Middle frontal gyrus (tissue), 1 donor: ENCODE results near the gene TMEM33.
A peak's percentile ranks its signal among the peaks of the same experiment; 100 is the strongest.

Experiments used
- DNase-seq: peaks from one replicate; pipeline ENCODE4 v3.0.0-alpha.2; 2015; ENCODE audit warnings: low spot score; ENCODE audit errors: extremely low spot score

The TMEM33 gene

DNA sequence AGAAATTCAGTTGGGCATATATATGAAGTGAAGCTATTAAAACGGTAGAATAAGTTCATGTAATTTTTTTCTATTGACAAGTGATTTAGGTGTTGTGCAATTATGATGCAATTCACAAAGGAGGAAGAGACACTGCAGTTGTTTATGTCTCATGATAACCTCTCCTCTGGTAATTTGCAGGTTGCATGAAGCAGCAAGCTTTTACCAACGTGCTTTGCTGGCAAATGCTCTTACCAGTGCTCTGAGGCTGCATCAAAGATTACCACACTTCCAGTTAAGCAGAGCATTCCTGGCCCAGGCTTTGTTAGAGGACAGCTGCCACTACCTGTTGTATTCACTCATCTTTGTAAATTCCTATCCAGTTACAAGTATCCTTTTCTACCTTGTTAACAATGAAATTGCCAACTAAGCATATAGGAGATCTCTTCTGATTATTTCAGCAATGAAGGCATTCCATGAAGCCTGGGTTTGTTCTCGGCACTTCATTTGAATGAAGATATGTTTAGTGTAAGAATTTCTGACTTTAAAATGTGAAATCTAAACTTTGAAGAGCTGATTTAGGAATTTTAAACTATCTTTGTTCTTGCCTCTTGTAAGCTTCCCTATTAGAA lies 3.9 kb downstream of the TMEM33 start:
- no peak for DNase-seq

DNA sequence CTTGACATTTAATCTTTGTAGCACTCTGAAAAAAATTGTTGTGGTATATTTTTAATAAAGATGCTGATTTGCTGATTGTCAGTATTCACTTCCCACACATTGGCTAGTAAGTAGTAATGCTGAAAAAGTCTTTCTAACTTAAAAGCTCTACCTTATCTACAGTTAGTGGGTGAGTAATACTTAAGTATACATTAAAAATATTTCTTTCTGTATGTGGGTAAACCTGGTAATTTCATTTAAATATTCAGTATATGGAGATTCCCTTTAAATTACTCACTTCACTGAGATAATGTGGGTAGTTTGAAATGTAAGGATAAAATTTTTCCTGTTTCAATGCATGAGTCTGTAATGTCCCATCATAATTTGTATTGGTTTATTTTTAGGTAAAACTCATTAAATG lies 5.6 kb downstream of the TMEM33 start:
- DNase-seq = no peak

DNA sequence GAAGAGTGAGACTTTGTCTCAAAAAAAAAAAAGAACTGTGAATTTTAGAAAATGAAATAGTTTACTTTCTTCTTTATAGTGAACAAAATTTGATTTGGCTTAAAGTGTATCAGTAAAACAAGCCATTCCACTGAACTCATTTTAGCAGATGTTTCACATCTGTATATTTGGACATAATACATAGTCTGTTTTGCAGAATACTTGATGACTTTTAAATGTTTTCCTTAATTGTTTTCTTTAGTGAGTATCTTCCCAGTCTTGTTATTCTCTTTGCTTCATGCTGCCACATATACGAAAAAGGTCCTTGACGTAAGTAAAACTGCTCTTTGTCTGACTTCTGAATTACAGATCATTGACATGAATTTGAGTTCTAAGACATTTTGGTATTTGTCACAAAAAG lies 8.3 kb downstream of the TMEM33 start:
- no peak for DNase-seq

DNA sequence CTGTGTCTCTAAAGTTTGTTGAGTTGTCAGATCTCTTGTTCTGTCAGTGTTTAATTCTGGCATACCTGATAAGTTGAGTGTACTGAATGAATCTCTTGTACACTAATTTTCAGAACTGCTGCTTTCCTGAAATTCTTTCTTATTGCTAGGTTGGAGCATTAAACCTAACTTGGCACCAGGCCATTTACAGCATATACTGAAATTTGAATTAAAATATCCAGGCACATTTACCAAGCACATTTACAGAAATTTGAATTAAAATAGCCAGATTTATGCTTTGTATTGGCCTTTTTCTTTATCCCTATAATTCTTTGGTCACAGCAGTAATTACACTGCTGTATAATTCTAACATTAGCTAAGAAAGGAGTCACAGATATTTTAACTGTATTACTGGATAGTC lies 8.9 kb downstream of the TMEM33 start:
- DNase-seq = no peak

DNA sequence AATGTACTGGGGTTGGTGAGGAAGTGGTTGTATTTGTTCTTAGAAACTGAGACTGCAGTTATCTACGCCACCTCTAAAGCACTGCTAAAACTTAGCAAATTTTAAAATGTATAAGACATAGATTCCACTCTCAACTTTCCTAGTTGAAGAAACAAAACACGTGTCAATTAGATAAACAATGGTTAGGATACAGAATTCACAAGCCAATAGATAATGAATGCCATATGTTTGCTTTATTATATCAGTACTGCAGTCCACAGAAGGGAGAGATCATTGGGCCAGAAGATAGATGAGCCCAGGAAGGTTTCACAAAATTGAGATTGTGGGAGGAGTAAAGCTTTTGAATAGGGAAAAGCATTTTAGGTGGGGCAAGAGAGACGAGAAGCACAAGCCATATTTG lies 14.3 kb downstream of the TMEM33 start:
- no peak for DNase-seq

DNA sequence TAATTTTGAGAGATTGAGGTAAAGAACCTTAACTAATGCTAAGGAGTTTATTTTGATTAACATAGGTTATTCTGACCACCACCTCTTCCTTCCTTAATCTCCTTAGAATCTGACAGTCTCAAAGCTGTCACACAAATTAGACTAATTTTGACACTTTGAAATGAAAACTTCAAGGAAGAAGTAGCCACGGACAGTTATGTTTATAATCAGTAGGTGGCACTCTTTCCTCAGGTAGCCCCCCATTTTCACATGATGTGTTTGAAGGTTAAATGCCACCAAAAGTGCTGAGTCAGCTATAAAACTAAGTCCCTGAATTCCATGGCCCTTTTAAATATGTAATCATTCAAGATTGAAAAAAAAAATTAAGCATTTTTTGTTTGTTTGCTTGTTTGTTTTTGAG lies 22.4 kb downstream of the TMEM33 start:
- DNase-seq = no peak

DNA sequence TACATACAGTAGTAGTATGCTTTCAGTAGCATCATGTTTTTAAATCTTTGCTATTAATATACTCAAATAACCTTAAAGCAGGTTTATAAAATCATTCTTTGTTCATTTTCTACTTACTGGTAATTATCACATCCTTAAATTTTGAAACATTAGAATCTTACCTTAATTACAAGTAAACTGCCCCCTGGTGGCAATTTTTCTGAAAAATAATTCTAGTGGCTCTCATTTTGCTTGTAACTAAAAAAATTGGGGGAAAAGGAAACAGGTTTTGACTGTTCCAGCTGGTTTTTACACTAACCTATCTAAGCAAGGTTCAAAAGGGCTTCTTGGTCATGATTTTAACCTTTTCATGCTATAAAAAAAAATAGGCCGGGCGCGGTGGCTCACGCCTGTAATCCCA lies 27.9 kb downstream of the TMEM33 start:
- no peak for DNase-seq

DNA sequence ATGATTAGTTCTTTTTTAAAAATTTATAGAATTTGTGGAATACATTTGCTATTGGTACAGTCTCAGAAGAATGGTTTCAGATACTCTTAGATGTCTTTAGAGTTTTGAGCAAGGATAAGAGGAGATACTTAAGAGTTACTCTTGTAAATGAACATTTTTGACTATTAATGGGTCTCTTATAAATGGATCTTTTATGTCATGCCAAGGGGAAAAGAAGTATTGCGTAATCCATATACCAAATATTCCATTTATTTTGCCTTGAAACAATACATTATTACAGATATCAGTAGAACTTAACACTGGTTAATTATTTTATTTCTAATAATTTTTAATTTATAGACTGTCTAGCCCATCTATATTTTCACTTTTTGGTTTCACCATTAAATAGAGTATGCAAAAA lies 29.2 kb downstream of the TMEM33 start:
- no peak for DNase-seq

DNA sequence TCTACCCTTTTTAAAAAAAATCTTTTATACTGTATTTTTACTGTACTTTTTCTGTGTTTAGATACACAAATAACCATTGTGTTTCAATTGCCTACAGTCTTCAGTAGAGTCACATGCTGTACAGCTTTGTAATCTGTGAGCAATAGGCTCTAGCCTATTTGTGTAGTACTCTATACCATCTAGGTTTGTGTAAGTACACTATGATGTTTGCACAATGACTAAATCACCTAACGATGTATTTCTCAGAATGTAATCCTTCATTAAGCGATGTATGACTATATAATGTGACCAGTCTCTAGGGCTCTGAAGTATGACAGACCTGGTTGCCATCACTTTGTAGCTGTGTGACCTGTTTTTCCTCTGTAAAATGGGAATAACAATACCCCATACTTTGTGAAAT lies 32.2 kb downstream of the TMEM33 start:
- no peak for DNase-seq

DNA sequence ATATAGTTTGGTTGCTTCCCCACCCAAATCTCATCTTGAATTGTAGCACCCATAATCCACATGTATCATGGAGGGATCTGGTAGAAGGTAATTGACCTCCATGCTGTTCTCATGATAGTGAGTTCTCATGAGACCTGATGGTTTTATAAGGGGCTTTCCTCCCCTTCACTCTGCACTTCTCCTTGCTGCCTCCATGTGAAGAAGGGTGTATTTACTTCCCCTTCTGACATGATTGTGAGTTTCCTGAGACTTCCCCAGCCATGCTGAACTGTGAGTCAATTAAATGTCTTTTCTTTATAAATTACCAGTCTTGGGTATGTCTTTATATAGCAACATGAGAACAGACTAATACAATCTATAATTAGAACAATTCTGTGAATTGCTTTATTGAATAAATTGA lies 34.4 kb downstream of the TMEM33 start:
- no peak for DNase-seq

DNA sequence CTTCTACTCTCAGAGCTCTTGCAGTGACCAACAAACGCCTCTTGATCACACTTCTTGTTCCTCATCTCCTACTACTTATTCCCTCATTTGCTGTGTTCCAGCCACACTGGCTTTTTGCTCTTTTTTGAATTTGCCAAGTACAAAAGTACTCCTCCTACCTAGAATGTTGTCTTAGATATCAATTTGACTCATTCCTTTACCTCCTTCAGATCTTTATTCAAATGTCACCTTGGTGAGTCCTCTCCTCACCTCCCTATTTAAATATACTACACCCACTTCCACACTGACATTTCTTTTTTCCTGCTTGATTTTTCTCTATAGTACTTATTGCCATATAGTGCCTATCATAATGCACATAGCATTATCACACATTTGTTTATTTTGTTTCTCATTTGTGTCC lies 40.1 kb downstream of the TMEM33 start:
- no peak for DNase-seq

DNA sequence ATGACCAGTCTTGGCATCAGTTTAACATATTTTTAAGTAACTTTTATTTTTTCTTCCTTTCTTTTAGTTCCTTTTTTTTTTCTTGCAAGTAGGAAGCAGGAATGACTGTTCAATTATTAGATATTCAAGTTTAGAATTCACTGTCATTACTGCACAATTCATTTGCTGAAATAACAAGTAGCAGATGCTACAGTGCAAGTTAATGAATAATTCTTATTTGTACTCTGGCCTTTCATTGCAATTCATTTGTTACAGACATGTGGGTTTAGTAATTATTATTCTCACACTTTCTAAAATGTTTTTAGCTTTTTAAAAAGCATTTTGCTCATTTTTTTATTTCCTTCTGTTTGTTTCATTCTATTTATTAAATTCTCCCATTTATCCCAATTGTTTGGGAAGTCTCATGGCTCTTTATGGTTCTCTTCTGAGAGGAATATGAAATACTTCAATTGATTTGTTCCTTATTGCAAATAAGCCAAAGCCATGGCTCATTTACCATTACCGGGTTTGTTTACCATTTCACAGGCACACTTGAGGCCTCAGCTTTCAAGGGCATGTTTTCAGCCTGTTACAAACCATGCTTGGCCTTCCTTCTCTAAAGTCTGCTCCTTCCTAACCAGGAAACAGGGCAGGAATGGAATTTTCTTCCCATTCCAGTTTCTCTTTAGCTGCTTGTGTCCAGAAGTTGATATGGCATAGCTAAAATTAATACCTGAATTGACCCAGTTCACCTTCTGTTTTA lies 41.7 kb downstream of the TMEM33 start:
- DNase-seq = no peak

DNA sequence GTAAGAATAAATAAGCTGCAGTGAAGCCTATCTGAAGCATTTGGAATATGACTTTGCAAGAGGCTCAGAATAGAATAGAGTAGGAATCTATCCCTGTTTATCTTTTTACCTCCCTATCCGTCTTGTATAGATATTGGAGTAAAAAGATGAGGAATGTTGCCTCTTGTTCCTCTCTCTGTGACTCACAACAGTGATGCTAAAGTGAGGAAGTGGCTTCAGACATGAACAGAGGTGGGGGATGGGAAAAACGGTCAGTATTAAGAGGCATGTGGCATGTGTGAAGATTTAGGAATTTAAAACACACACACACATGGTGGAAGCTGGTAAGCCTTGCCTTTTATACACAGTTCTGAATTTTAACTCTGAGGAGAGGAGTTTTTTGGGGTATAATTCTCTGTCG lies 42.5 kb downstream of the TMEM33 start:
- DNase-seq = no peak

DNA sequence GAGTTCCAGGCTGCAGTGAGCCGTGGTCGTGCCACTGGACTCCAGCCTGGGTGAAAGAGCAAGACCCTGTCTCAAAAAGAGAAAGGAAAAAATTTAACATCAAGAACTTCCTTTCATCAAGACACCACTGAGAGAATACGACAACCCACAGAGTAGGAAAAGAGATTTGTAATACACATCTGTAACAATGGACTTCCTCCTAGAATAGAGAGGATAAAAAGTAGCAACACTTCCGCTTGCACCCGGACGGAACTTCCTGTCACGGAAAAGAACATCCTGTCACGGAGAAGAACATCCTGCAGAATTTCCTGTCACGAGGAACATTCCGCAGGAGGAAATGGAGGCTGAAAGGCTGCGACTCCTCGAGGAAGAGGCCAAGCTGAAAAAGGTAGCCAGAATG lies 46.2 kb downstream of the TMEM33 start, which contains the start of gene DCAF4L1:
Gene DCAF4L1 (plus strand): TSS at position 301 of the 400 bp plus-strand sequence. CDS start 37 bp downstream, at position 338.
- DNase-seq = no peak

DNA sequence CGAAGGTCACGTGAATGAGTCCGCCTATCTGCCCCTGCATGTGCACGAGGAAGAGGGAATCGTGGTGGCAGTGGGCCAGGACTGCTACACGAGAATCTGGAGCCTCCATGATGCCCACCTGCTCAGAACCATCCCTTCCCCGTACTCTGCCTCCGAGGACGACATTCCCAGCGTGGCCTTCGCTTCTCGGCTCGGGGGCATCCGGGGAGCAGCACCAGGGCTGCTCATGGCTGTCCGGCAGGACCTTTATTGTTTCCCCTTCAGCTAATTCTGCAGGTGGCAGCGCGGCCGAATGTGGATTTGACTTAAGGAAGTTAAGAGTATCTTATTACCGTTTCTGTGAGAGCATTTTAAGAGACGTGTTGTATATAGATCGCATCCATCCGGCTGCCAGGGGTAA lies 47.5 kb downstream of the TMEM33 start:
- no peak for DNase-seq

DNA sequence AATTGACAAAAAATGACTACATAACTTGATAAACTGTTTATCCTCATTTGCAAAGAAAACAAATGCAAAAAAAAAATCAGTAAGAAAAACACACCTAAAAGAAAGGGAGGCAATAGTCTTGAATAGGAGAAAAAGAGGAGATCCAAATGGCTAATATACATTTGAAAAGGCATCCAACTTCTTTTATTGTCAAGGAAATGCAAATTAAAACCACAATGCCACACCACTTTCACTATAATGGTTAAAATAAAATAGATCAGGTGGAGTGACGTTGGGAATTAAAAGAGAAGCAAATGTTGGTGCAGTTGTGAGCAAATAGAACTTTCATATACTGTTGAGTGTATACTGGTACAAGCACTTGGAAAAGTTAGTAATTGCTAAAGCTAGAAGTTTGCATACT lies 49.9 kb downstream of the TMEM33 start:
- no peak for DNase-seq

DNA sequence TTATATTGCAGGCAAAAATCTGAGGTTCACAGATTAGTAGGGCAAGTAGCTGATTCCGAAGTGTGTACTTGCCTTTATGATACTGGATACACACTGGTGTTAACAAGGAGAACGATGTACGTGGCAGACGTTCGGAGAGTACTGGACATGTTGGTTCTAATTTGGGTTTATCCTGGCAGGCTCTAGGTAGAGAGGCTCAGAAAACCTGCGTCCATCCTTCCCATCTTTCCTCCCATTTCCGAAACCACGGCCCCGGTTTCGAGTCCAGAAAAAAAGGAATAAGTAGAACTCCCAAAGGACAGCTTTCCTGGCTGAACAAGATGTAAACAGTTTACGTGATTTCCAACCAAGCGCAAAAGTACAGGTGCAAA lies 54.8 kb downstream of the TMEM33 start:
- no peak for DNase-seq

DNA sequence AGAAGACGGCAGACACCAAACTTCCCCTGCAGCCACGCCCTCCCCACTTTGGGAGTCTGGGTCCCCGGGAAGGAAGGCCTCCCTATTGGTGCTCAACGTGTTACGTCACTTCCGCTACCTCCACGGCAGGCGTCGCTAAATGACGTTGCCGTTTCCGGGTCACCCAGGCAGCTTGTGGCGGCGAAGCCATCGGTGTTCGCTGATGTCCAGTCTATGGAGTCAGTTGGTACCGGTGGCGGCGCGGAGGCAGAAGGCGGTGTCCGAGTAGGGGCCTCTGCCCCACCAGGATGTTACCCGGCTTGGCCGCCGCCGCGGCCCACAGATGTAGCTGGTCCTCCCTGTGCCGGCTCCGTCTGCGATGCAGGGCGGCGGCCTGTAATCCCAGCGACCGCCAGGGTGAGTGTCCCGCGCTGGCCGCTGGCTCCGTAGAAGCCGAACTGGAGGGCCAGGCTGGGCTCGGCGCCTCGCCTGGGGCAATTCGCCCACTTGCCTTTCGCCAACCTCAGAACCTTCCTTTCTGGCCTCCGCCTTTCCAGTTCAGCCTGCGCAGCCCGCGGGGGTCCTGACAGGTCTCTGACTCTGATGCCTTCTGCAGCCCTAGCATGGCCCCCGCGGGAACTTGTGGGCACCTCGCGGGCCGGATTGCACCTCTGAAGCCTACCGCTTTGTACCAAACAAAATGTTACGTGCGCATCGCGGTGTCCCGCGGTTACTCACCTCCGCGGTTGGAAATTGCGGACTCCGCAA lies 55.3 kb downstream of the TMEM33 start, which contains the start of gene SLC30A9:
Gene SLC30A9 (plus strand): TSS at position 166 of the 747 bp plus-strand sequence. CDS start 122 bp downstream, at position 288.
- DNase-seq = peak; percentile 96

DNA sequence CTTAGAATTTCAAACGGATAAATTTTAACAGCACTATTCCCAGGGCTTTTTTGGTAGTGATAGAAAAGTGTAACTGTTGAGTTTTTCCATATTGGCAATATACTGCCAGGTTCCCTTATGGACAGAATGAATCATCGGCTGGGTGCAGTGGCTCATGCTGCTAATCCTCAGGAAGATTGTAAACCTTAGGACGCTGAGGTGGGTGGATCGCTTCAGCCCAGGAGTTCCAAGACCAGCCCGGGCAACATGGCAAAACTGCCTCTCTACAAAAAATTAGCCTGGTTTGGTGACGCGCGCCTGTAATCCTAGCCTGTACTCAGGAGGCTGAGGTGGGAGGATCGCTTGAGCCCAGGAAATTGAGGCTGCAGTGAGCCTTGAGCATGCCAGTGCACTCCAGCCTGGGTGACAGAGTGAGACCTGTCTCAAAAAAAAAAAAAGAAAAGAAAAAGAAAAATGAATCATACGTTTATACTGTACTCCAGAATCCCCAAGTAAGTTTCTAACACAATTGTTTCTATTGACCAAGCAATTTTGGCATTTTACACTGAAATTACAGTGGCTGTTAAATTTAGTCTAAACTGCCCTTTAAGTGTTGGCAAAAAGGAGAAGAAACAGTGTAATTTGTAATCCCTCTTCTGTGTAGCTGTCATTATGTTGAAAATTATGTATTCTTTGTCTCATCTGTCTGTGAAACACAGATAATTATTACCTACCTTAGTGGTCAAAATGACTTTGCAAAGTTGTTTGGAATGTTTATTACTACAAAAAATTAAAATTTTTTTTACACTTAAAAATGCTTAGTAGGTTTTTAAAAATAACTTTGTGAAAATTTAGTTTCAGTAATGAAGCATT lies 56.9 kb downstream of the TMEM33 start:
- DNase-seq = no peak

DNA sequence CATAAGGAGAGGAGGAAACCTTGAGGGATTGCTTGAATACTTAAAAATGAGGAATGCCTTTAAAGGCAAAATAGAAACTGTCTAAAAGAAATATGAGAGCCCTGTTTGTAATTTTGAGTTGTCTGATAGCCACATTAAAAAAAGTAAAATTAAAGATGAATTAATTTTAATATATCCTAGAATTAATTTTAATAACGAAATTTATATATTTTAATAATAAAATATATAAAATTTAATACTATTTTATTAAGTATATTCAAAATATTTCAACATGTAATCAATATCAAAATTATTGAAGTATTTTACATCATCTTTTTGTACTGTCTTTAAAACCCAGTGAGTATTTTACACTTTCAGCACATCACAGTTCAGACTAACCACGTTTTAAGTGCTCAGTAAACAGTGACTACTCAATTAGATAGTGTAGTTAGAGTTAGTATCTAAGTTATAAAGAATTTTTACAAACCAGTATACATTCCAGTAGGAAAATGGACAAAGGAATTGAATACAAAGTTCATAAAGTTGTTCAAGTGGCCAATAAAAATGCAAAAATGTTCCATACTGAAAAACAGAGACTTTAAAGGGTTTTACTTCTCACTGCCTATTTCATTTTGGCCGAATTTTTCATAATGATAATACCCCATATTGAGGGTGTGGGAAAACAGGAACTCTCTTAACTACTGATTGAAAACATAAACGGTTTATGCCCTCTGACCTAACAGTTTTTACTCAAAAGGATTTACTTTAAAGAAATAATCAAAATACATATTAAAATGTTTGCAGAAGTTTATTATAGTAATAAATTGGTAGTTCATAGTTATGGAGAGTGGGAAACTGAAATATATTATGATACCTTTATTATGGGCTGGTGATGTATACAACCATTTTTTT lies 58.0 kb downstream of the TMEM33 start:
- DNase-seq = no peak
